Body of pancreas (tissue), 4 donors: ENCODE data around the gene NOS1.

Source experiments
- CTCF ChIP-seq, 7 experiments: fragments of 450-650 bp in 4 of 7; fragments of 200-600 bp in 3 of 7; sonication (generic) in 3 of 7; IDR thresholded peaks; one replicate each; pipeline ENCODE4 v1.5.1; 2016 to 2019; ENCODE audit warnings: antibody characterized with exemption in 7 of 7
- POLR2A ChIP-seq, 3 donors: fragments of 450-650 bp; IDR thresholded peaks; one replicate each; pipeline ENCODE4 v1.6.1; 2016; ENCODE audit warnings: antibody characterized with exemption in 3 of 3, mild to moderate bottlenecking in 2 of 3

- TF ChIP-seq CTCF (IDR thresholded peaks at IDR 0.05) = no peak
- TF ChIP-seq POLR2A (IDR thresholded peaks at IDR 0.05) = no peak
Measured at GRCh38 chr12:117216686-117217085, 144.7 kb downstream of the NOS1 start.
